Naive thymus-derived CD4-positive, alpha-beta T cell (primary cell): Measurements from ENCODE around the gene CDK4. TPM values are rescaled to one million over a fixed set of nuclear protein-coding genes. Genes with fewer than 3 reads are reported as not detected.

Experiments
- ATAC-seq: fragments of 150-1000 bp; cut with Tn5 transposase; 2 replicates; pipeline ENCODE4 v1.10.0; 2021; ENCODE audit warnings: mild to moderate bottlenecking, moderate library complexity
- CTCF ChIA-PET: fragments of 350-600 bp; sonication (Branson Sonifier 250); formaldehyde crosslinking; loops from one replicate; lab custom pipeline; 2021; ENCODE audit warnings: antibody characterized with exemption; lab: Charles Lee
- POLR2A ChIA-PET: fragments of 350-600 bp; sonication (Branson Sonifier 250); formaldehyde crosslinking; loops from one replicate; lab custom pipeline; 2021; ENCODE audit warnings: antibody characterized with exemption, inconsistent platforms; lab: Charles Lee
- DNase-seq, 9 donors: peaks; one replicate each; pipeline versions ENCODE4 v3.0.0 to v3.0.0-alpha.2; 2020 to 2022; ENCODE audit warnings: mixed read lengths in 1 of 9
- H3K27ac ChIP-seq: one replicate; pipeline ENCODE4 v1.7.0; 2013; ENCODE audit warnings: mild to moderate bottlenecking, low read depth, low read length, moderate library complexity
- H3K27me3 ChIP-seq, 2 donors: one replicate each; pipeline ENCODE4 v1.7.0; 2013; ENCODE audit warnings: low read length in 2 of 2, mild to moderate bottlenecking in 2 of 2, moderate library complexity in 2 of 2; ENCODE audit not compliant: control insufficient read depth in 2 of 2, insufficient read depth in 2 of 2
- H3K36me3 ChIP-seq, 3 experiments: 1 replicate in 2 of 3; 2 replicates in 1 of 3; pipeline ENCODE4 v1.7.0; 2013; ENCODE audit warnings: low read length in 3 of 3, mild to moderate bottlenecking in 3 of 3, moderate library complexity in 1 of 3; ENCODE audit not compliant: insufficient read depth in 3 of 3, control insufficient read depth in 2 of 3
- H3K4me1 ChIP-seq, 2 donors: one replicate each; pipeline ENCODE4 v1.7.0; 2013; ENCODE audit warnings: low read length in 2 of 2, mild to moderate bottlenecking in 2 of 2, moderate library complexity in 1 of 2; ENCODE audit not compliant: control insufficient read depth in 2 of 2, insufficient read depth in 2 of 2
- H3K4me3 ChIP-seq: 2 replicates; pipeline ENCODE4 v1.7.0; 2013; ENCODE audit warnings: mild to moderate bottlenecking, low read length
- H3K9me3 ChIP-seq, 3 experiments: 1 replicate in 2 of 3; 2 replicates in 1 of 3; pipeline ENCODE4 v1.7.0; 2013; ENCODE audit warnings: low read length in 3 of 3; ENCODE audit not compliant: control insufficient read depth in 2 of 3
- H3K27ac Mint-ChIP-seq, 9 donors: one replicate each; pipeline ENCODE4 v1.8.0; 2020 to 2022; ENCODE audit warnings: mixed read lengths in 9 of 9, mild to moderate bottlenecking in 8 of 9, moderate library complexity in 5 of 9, inconsistent platforms in 2 of 9
- H3K27me3 Mint-ChIP-seq, 5 donors: one replicate each; pipeline ENCODE4 v1.8.0; 2021 to 2022; ENCODE audit warnings: mixed read lengths in 5 of 5, mild to moderate bottlenecking in 1 of 5
- H3K36me3 Mint-ChIP-seq, 5 donors: one replicate each; pipeline ENCODE4 v1.8.0; 2020 to 2022; ENCODE audit warnings: mixed read lengths in 5 of 5, mild to moderate bottlenecking in 3 of 5, inconsistent platforms in 1 of 5
- H3K4me1 Mint-ChIP-seq, 7 donors: one replicate each; pipeline ENCODE4 v1.8.0; 2020 to 2022; ENCODE audit warnings: mixed read lengths in 7 of 7, mild to moderate bottlenecking in 3 of 7, inconsistent platforms in 1 of 7
- H3K4me3 Mint-ChIP-seq, 10 donors: one replicate each; pipeline ENCODE4 v1.8.0; 2020 to 2022; ENCODE audit warnings: mild to moderate bottlenecking in 10 of 10, mixed read lengths in 10 of 10, moderate library complexity in 6 of 10, inconsistent platforms in 2 of 10
- H3K9me3 Mint-ChIP-seq, 11 donors: one replicate each; pipeline ENCODE4 v1.8.0; 2020 to 2022; ENCODE audit warnings: mixed read lengths in 11 of 11, mild to moderate bottlenecking in 4 of 11, inconsistent platforms in 1 of 11, moderate library complexity in 1 of 11
- intact Hi-C, 2 donors: fragments of 100-400 bp; cut with micrococcal nuclease; formaldehyde crosslinking; loops; one replicate each; pipeline ENCODE4 v1.15.1; 2023
- polyA plus RNA-seq, 2 donors: library from polyadenylated mRNA; unstranded; fragments of 300-500 nt; fragmentation: Illumina TruSeq; gene quantifications; one replicate each; pipeline ENCODE4 v1.2.3, GENCODE V29; 2021
- total RNA-seq, 6 experiments: library from RNA in 5 of 6; stranded (reverse) in 5 of 6; gene quantifications; 1 replicate in 5 of 6; 2 replicates in 1 of 6; pipeline ENCODE4 v1.2.3 and lab custom pipeline; 2021 to 2026

Gene CDK4
- total and polyA plus RNA-seq, 7 experiments from 2014 or later = 23.8 to 108 (median 49.5) TPM

GRCh38 chr12:57762463-57762862 is 10.4 kb upstream of the CDK4 start:
- Mint-ChIP-seq H3K27me3 (peaks cover 9 to 27% (median 17%) of the 10 kb centered on the region in 5 donors), H3K36me3 (peaks cover 4 to 9% (median 6%) of the 10 kb centered on the region in 5 donors), H3K27ac (no peak overlapping the region), H3K4me3 (peak overlapping the region in 1 of 10 donors; percentile 30), H3K4me1 (peaks cover 29 to 54% (median 44%) of the 10 kb centered on the region in 7 donors), H3K9me3 (peaks cover 0 to 2% (median 0%) of the 10 kb centered on the region in 11 donors)
- peaks cover 15 to 32% of the 10 kb centered on the region in 2 donors for H3K4me1 ChIP-seq
- H3K9me3 ChIP-seq = no peaks in the 10 kb centered on the region
- intact Hi-C loops = no loop called here
- POLR2A ChIA-PET = interaction anchor here (0.6 kb wide), 1 partner anchor 136 kb away, joined by 3 read pairs; no protein-coding TSS in a partner anchor
- H3K36me3 ChIP-seq = peaks cover 0 to 18% (median 0%) of the 10 kb centered on the region in 3 experiments
- H3K27ac ChIP-seq = no peak overlapping the region
- no peak for ATAC-seq
- no peak for DNase-seq
- CTCF ChIA-PET = interaction anchor here (0.9 to 1.6 kb wide), 2 partner anchors 19 to 143 kb away, joined by 4 to 5 read pairs; no protein-coding TSS in a partner anchor
- H3K27me3 ChIP-seq = peaks cover 0 to 12% of the 10 kb centered on the region in 2 donors
- H3K4me3 ChIP-seq = no peak overlapping the region

GRCh38 chr12:57761391-57761998 is 9.4 kb upstream of the CDK4 start:
- no peak for ATAC-seq
- H3K9me3 Mint-ChIP-seq = peaks cover 0 to 2% (median 0%) of the 10 kb centered on the region in 11 donors
- Histone ChIP-seq H3K4me1 (peaks cover 22 to 32% of the 10 kb centered on the region in 2 donors), H3K4me3 (no peak overlapping the region), H3K27me3 (peaks cover 0 to 11% of the 10 kb centered on the region in 2 donors), H3K36me3 (peaks cover 0 to 18% (median 0%) of the 10 kb centered on the region in 3 experiments), H3K27ac (no peak overlapping the region), H3K9me3 (no peaks in the 10 kb centered on the region)
- intact Hi-C loops = no loop called here
- H3K36me3 Mint-ChIP-seq = peaks cover 4 to 14% (median 6%) of the 10 kb centered on the region in 5 donors
- peaks cover 9 to 23% (median 14%) of the 10 kb centered on the region in 5 donors for H3K27me3 Mint-ChIP-seq
- no peak overlapping the region for H3K4me3 Mint-ChIP-seq
- H3K4me1 Mint-ChIP-seq = peaks cover 33 to 57% (median 46%) of the 10 kb centered on the region in 7 donors
- ChIA-PET POLR2A (interaction anchor here (0.7 to 2.4 kb wide), 3 partner anchors 9 to 58 kb away, joined by 3 to 12 read pairs (median 3); partner anchors contain the start of genes CDK4 and TSPAN31), CTCF (interaction anchor here (1.5 to 2.4 kb wide), 3 partner anchors 20 to 147 kb away, joined by 3 to 11 read pairs (median 5); no protein-coding TSS in a partner anchor)
- H3K27ac Mint-ChIP-seq = peak overlapping the region in 1 of 9 donors; percentile 24
- DNase-seq = no peak

- POLR2A ChIA-PET = interaction anchor here (1.0 to 2.4 kb wide), 3 partner anchors 8 to 21 kb away, joined by 3 to 12 read pairs (median 8); partner anchors contain the start of genes CDK4, TSFM and TSPAN31
- ATAC-seq (no peak), DNase-seq (no peak)
- Mint-ChIP-seq H3K27ac (no peak overlapping the region), H3K4me3 (no peak overlapping the region), H3K36me3 (peaks cover 4 to 16% (median 6%) of the 10 kb centered on the region in 5 donors), H3K4me1 (peaks cover 33 to 54% (median 45%) of the 10 kb centered on the region in 7 donors), H3K27me3 (peaks cover 6 to 19% (median 9%) of the 10 kb centered on the region in 5 donors), H3K9me3 (peaks cover 0 to 2% (median 0%) of the 10 kb centered on the region in 11 donors)
- CTCF ChIA-PET = interaction anchor here (0.9 to 2.4 kb wide), 4 partner anchors 21 to 148 kb away, joined by 3 to 11 read pairs (median 7); no protein-coding TSS in a partner anchor
- Histone ChIP-seq H3K4me1 (peaks cover 22 to 28% of the 10 kb centered on the region in 2 donors), H3K27ac (no peak overlapping the region), H3K27me3 (peaks cover 0 to 7% of the 10 kb centered on the region in 2 donors), H3K9me3 (no peaks in the 10 kb centered on the region), H3K36me3 (peaks cover 0 to 18% (median 0%) of the 10 kb centered on the region in 3 experiments), H3K4me3 (no peak overlapping the region)
- intact Hi-C loops = no loop called here
These were observed 8.4 kb upstream of the CDK4 start for GRCh38 chr12:57760347-57760982.

GRCh38 chr12:57759360-57759980 is 7.4 kb upstream of the CDK4 start:
- peaks cover 2 to 16% (median 9%) of the 10 kb centered on the region in 5 donors for H3K27me3 Mint-ChIP-seq
- Histone ChIP-seq H3K27me3 (peaks cover 0 to 3% of the 10 kb centered on the region in 2 donors), H3K4me1 (peaks cover 16 to 24% of the 10 kb centered on the region in 2 donors), H3K36me3 (peaks cover 0 to 18% (median 0%) of the 10 kb centered on the region in 3 experiments), H3K9me3 (no peaks in the 10 kb centered on the region), H3K4me3 (no peak overlapping the region), H3K27ac (no peak overlapping the region)
- peak overlapping the region in 4 of 9 donors; percentile 16 to 64 (median 28) for H3K27ac Mint-ChIP-seq
- peaks cover 31 to 49% (median 42%) of the 10 kb centered on the region in 7 donors for H3K4me1 Mint-ChIP-seq
- intact Hi-C loops = loop anchor here (5.0 to 10.0 kb wide), 3 partner anchors 73 to 1935 kb away; partner anchors contain the start of genes DNAJC14 (in 1 of the 2) and PRIM1 (in 1 of the 2)
- ATAC-seq (peak; percentile 28), DNase-seq (peak in 5 of 9 donors; percentile 47 to 57 (median 51))
- peak overlapping the region in 1 of 10 donors; percentile 64 for H3K4me3 Mint-ChIP-seq
- ChIA-PET POLR2A (interaction anchor here (0.7 to 2.4 kb wide), 6 partner anchors 9 to 22 kb away, joined by 3 to 12 read pairs (median 4); partner anchors contain the start of genes TSFM and TSPAN31), CTCF (interaction anchor here (0.6 to 2.4 kb wide), 13 partner anchors 9 to 145 kb away, joined by 3 to 11 read pairs (median 3); partner anchors contain the start of gene TSFM)
- peaks cover 0 to 2% (median 0%) of the 10 kb centered on the region in 11 donors for H3K9me3 Mint-ChIP-seq
- H3K36me3 Mint-ChIP-seq = peaks cover 4 to 16% (median 6%) of the 10 kb centered on the region in 5 donors

GRCh38 chr12:57758552-57759359 is 6.6 kb upstream of the CDK4 start:
- ATAC-seq (no peak), DNase-seq (no peak)
- CTCF ChIA-PET = interaction anchor here (0.6 to 2.4 kb wide), 9 partner anchors 10 to 153 kb away, joined by 3 to 11 read pairs (median 4); partner anchors contain the start of gene TSFM
- no peaks in the 10 kb centered on the region for H3K27me3 ChIP-seq
- H3K27ac Mint-ChIP-seq = peak overlapping the region in 6 of 9 donors; percentile 6 to 76 (median 17)
- peak overlapping the region in 3 of 10 donors; percentile 14 to 60 (median 43) for H3K4me3 Mint-ChIP-seq
- POLR2A ChIA-PET = interaction anchor here (0.7 to 2.4 kb wide), 6 partner anchors 8 to 23 kb away, joined by 3 to 12 read pairs (median 4); partner anchors contain the start of genes TSFM and TSPAN31
- H3K9me3 Mint-ChIP-seq = peaks cover 0 to 2% (median 0%) of the 10 kb centered on the region in 11 donors
- peaks cover 4 to 16% (median 6%) of the 10 kb centered on the region in 5 donors for H3K36me3 Mint-ChIP-seq
- H3K4me3 ChIP-seq = no peak overlapping the region
- H3K27me3 Mint-ChIP-seq = peaks cover 0 to 9% (median 3%) of the 10 kb centered on the region in 5 donors
- H3K4me1 Mint-ChIP-seq = peaks cover 35 to 54% (median 43%) of the 10 kb centered on the region in 7 donors
- H3K36me3 ChIP-seq = peaks cover 0 to 18% (median 0%) of the 10 kb centered on the region in 3 experiments
- H3K9me3 ChIP-seq = no peaks in the 10 kb centered on the region
- H3K4me1 ChIP-seq = peaks cover 20 to 28% of the 10 kb centered on the region in 2 donors
- intact Hi-C loops = loop anchor here (5.0 to 10.0 kb wide), 3 partner anchors 74 to 1934 kb away; partner anchors contain the start of genes DNAJC14 (in 1 of the 2) and PRIM1 (in 1 of the 2)
- H3K27ac ChIP-seq = no peak overlapping the region
